ENCODE data around the gene NAA50.

DNA sequence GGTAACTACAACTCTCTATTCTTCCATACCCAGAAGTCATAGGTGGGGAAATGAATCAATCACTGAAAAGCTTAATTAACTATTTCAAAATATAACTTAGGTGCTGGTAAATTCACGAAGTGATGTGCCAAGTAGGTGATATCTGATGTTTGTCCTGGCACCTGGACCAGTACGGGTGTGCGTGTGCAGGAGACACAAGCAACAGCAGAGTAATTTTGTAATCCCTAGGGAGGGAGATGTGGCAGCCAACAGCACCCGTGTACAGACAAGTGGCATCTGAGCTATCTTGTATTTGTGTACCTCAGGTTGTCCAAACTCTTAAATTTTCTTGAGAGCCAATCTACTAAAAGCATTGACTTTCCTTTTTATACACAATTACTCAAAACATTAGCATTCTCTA, 72.5 kb downstream of the NAA50 start:
- TF ChIP-seq, protein P1, sequence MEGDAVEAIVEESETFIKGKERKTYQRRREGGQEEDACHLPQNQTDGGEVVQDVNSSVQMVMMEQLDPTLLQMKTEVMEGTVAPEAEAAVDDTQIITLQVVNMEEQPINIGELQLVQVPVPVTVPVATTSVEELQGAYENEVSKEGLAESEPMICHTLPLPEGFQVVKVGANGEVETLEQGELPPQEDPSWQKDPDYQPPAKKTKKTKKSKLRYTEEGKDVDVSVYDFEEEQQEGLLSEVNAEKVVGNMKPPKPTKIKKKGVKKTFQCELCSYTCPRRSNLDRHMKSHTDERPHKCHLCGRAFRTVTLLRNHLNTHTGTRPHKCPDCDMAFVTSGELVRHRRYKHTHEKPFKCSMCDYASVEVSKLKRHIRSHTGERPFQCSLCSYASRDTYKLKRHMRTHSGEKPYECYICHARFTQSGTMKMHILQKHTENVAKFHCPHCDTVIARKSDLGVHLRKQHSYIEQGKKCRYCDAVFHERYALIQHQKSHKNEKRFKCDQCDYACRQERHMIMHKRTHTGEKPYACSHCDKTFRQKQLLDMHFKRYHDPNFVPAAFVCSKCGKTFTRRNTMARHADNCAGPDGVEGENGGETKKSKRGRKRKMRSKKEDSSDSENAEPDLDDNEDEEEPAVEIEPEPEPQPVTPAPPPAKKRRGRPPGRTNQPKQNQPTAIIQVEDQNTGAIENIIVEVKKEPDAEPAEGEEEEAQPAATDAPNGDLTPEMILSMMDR (conservative IDR thresholded peaks at IDR 0.05; ENCODE audit: low read depth in 2 of 2): no peak
- no peak for TF ChIP-seq EZH2phosphoT487 (IDR thresholded peaks at IDR 0.05; ENCODE audit: unreplicated experiment)
- TF ChIP-seq, protein P2, sequence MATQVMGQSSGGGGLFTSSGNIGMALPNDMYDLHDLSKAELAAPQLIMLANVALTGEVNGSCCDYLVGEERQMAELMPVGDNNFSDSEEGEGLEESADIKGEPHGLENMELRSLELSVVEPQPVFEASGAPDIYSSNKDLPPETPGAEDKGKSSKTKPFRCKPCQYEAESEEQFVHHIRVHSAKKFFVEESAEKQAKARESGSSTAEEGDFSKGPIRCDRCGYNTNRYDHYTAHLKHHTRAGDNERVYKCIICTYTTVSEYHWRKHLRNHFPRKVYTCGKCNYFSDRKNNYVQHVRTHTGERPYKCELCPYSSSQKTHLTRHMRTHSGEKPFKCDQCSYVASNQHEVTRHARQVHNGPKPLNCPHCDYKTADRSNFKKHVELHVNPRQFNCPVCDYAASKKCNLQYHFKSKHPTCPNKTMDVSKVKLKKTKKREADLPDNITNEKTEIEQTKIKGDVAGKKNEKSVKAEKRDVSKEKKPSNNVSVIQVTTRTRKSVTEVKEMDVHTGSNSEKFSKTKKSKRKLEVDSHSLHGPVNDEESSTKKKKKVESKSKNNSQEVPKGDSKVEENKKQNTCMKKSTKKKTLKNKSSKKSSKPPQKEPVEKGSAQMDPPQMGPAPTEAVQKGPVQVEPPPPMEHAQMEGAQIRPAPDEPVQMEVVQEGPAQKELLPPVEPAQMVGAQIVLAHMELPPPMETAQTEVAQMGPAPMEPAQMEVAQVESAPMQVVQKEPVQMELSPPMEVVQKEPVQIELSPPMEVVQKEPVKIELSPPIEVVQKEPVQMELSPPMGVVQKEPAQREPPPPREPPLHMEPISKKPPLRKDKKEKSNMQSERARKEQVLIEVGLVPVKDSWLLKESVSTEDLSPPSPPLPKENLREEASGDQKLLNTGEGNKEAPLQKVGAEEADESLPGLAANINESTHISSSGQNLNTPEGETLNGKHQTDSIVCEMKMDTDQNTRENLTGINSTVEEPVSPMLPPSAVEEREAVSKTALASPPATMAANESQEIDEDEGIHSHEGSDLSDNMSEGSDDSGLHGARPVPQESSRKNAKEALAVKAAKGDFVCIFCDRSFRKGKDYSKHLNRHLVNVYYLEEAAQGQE (IDR thresholded peaks at IDR 0.05; ENCODE audit: unreplicated experiment): no peak
- no peak for TF ChIP-seq POLR2AphosphoS5 (IDR thresholded peaks at IDR 0.05; ENCODE audit: low read depth)
- TF ChIP-seq EZH2 (IDR thresholded peaks at IDR 0.05; ENCODE audit: low read depth, unreplicated experiment): no peak
- TF ChIP-seq ZNF331 (CRISPR knock-in tag; IDR thresholded peaks at IDR 0.05; ENCODE audit: low read depth): no peak
- no peak for TF ChIP-seq JUNB (IDR thresholded peaks at IDR 0.05; ENCODE audit: unreplicated experiment)
- no peak for TF ChIP-seq CREB1 (CRISPR knock-in tag; IDR thresholded peaks at IDR 0.05; ENCODE audit: low read depth)
- no peak for TF ChIP-seq ZNF114 (CRISPR knock-in tag; IDR thresholded peaks at IDR 0.05)
- no peak for TF ChIP-seq NANOG (IDR thresholded peaks at IDR 0.05; ENCODE audit: borderline replicate concordance)
- no peak for TF ChIP-seq STAT1 (IDR thresholded peaks at IDR 0.05; ENCODE audit: unreplicated experiment)
- TF ChIP-seq, protein P3, sequence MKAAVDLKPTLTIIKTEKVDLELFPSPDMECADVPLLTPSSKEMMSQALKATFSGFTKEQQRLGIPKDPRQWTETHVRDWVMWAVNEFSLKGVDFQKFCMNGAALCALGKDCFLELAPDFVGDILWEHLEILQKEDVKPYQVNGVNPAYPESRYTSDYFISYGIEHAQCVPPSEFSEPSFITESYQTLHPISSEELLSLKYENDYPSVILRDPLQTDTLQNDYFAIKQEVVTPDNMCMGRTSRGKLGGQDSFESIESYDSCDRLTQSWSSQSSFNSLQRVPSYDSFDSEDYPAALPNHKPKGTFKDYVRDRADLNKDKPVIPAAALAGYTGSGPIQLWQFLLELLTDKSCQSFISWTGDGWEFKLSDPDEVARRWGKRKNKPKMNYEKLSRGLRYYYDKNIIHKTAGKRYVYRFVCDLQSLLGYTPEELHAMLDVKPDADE (IDR thresholded peaks at IDR 0.05): no peak
- TF ChIP-seq, protein P4, sequence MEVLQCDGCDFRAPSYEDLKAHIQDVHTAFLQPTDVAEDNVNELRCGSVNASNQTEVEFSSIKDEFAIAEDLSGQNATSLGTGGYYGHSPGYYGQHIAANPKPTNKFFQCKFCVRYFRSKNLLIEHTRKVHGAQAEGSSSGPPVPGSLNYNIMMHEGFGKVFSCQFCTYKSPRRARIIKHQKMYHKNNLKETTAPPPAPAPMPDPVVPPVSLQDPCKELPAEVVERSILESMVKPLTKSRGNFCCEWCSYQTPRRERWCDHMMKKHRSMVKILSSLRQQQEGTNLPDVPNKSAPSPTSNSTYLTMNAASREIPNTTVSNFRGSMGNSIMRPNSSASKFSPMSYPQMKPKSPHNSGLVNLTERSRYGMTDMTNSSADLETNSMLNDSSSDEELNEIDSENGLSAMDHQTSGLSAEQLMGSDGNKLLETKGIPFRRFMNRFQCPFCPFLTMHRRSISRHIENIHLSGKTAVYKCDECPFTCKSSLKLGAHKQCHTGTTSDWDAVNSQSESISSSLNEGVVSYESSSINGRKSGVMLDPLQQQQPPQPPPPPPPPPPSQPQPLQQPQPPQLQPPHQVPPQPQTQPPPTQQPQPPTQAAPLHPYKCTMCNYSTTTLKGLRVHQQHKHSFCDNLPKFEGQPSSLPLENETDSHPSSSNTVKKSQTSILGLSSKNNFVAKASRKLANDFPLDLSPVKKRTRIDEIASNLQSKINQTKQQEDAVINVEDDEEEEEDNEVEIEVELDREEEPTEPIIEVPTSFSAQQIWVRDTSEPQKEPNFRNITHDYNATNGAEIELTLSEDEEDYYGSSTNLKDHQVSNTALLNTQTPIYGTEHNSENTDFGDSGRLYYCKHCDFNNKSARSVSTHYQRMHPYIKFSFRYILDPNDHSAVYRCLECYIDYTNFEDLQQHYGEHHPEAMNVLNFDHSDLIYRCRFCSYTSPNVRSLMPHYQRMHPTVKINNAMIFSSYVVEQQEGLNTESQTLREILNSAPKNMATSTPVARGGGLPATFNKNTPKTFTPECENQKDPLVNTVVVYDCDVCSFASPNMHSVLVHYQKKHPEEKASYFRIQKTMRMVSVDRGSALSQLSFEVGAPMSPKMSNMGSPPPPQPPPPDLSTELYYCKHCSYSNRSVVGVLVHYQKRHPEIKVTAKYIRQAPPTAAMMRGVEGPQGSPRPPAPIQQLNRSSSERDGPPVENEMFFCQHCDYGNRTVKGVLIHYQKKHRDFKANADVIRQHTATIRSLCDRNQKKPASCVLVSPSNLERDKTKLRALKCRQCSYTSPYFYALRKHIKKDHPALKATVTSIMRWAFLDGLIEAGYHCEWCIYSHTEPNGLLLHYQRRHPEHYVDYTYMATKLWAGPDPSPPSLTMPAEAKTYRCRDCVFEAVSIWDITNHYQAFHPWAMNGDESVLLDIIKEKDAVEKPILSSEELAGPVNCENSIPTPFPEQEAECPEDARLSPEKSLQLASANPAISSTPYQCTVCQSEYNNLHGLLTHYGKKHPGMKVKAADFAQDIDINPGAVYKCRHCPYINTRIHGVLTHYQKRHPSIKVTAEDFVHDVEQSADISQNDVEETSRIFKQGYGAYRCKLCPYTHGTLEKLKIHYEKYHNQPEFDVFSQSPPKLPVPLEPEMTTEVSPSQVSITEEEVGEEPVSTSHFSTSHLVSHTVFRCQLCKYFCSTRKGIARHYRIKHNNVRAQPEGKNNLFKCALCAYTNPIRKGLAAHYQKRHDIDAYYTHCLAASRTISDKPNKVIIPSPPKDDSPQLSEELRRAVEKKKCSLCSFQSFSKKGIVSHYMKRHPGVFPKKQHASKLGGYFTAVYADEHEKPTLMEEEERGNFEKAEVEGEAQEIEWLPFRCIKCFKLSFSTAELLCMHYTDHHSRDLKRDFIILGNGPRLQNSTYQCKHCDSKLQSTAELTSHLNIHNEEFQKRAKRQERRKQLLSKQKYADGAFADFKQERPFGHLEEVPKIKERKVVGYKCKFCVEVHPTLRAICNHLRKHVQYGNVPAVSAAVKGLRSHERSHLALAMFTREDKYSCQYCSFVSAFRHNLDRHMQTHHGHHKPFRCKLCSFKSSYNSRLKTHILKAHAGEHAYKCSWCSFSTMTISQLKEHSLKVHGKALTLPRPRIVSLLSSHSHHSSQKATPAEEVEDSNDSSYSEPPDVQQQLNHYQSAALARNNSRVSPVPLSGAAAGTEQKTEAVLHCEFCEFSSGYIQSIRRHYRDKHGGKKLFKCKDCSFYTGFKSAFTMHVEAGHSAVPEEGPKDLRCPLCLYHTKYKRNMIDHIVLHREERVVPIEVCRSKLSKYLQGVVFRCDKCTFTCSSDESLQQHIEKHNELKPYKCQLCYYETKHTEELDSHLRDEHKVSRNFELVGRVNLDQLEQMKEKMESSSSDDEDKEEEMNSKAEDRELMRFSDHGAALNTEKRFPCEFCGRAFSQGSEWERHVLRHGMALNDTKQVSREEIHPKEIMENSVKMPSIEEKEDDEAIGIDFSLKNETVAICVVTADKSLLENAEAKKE (CRISPR knock-in tag; IDR thresholded peaks at IDR 0.05): no peak

Measured in GM23338 (cell line).